Breast epithelium (tissue), 4 donors: ENCODE measurements around the gene CRB2. TPM values are rescaled to one million over a fixed set of nuclear protein-coding genes. Genes with fewer than 3 reads are reported as not detected.

Experiments used
- DNase-seq, 2 donors: peaks; one replicate each; pipeline ENCODE4 v3.0.0-alpha.2; 2019; ENCODE audit warnings: low spot score in 2 of 2
- H3K27ac ChIP-seq, 2 donors: fragments of 200-600 bp; sonication (generic) in 1 of 2; one replicate each; pipeline ENCODE4 v1.5.1; 2016 to 2019; ENCODE audit warnings: mild to moderate bottlenecking in 1 of 2
- H3K27me3 ChIP-seq, 2 donors: fragments of 200-600 bp; sonication (generic) in 1 of 2; one replicate each; pipeline versions ENCODE4 v1.5.1 to v1.6.0; 2017 to 2019; ENCODE audit warnings: control low read depth in 1 of 2, mild to moderate bottlenecking in 1 of 2
- H3K36me3 ChIP-seq: fragments of 200-600 bp; one replicate; pipeline ENCODE4 v1.5.1; 2019
- H3K4me1 ChIP-seq, 2 donors: fragments of 200-600 bp; sonication (generic); one replicate each; pipeline ENCODE4 v1.5.1; 2016 to 2019; ENCODE audit warnings: control low read depth in 1 of 2
- H3K4me3 ChIP-seq, 3 donors: fragments of 200-600 bp; sonication (generic); 1 replicate in 2 of 3; 2 replicates in 1 of 3; pipeline ENCODE4 v1.5.1; 2016 to 2019; ENCODE audit warnings: mild to moderate bottlenecking in 3 of 3, moderate library complexity in 2 of 3
- H3K9me3 ChIP-seq, 2 donors: fragments of 200-600 bp; sonication (generic) in 1 of 2; one replicate each; pipeline ENCODE4 v1.5.1; 2016 to 2019; ENCODE audit warnings: control low read depth in 1 of 2
- CTCF ChIP-seq, 3 donors: fragments of 450-650 bp; IDR thresholded peaks; one replicate each; pipeline ENCODE4 v1.5.1; 2016 to 2017; ENCODE audit warnings: antibody characterized with exemption in 3 of 3, mild to moderate bottlenecking in 3 of 3, moderate library complexity in 3 of 3
- POLR2A ChIP-seq: fragments of 450-650 bp; IDR thresholded peaks from one replicate; pipeline ENCODE4 v1.6.1; 2016; ENCODE audit warnings: antibody characterized with exemption, mild to moderate bottlenecking, moderate library complexity
- POLR2AphosphoS5 ChIP-seq, 3 donors: sonication (generic); formaldehyde crosslinking; IDR thresholded peaks; one replicate each; pipeline ENCODE4 v1.6.1; 2017; ENCODE audit warnings: antibody characterized with exemption in 3 of 3
- intact Hi-C: fragments of 100-400 bp; cut with DNase I; formaldehyde crosslinking; loops from one replicate; pipeline ENCODE4 v1.15.1; 2023; ENCODE audit warnings: low total_unique reads
- total RNA-seq, 3 donors: library from RNA; depleted of rRNA; stranded (reverse); fragments of >200 nt; gene quantifications; one replicate each; pipeline ENCODE4 v1.1.0, GENCODE V29; 2016

The CRB2 gene
- total RNA-seq, 3 donors from 2014 or later: under 0.01 to 2.3 TPM; not detected in 1

GRCh38 chr9:123335986-123336329 lies 20.0 kb upstream of the CRB2 start:
- no peak overlapping the region for H3K27ac ChIP-seq
- TF ChIP-seq CTCF (IDR thresholded peaks at IDR 0.05) (no peak), POLR2A (no peak), POLR2AphosphoS5 (IDR thresholded peaks at IDR 0.05) (no peak)
- no peaks in the 10 kb centered on the region for H3K9me3 ChIP-seq
- no peaks in the 10 kb centered on the region for H3K27me3 ChIP-seq
- no peak overlapping the region for H3K4me3 ChIP-seq
- no peaks in the 10 kb centered on the region for H3K36me3 ChIP-seq
- peaks cover 0 to 6% of the 10 kb centered on the region in 2 donors for H3K4me1 ChIP-seq
- intact Hi-C loops: no loop called here
- DNase-seq: no peak

- Histone ChIP-seq H3K27ac (no peak overlapping the region), H3K27me3 (no peaks in the 10 kb centered on the region), H3K36me3 (no peaks in the 10 kb centered on the region), H3K4me1 (peaks cover 0 to 6% of the 10 kb centered on the region in 2 donors), H3K4me3 (no peak overlapping the region), H3K9me3 (no peaks in the 10 kb centered on the region)
- no peak for DNase-seq
- intact Hi-C loops: no loop called here
- TF ChIP-seq POLR2AphosphoS5 (IDR thresholded peaks at IDR 0.05) (no peak), POLR2A (no peak), CTCF (IDR thresholded peaks at IDR 0.05) (no peak)
Observed at GRCh38 chr9:123336449-123336848, 19.5 kb upstream of the CRB2 start.

GRCh38 chr9:123336959-123337358 lies 19.0 kb upstream of the CRB2 start:
- Histone ChIP-seq H3K4me3 (no peak overlapping the region), H3K36me3 (no peaks in the 10 kb centered on the region), H3K27ac (no peak overlapping the region), H3K9me3 (no peaks in the 10 kb centered on the region), H3K27me3 (no peaks in the 10 kb centered on the region), H3K4me1 (peaks cover 0 to 6% of the 10 kb centered on the region in 2 donors)
- no peak for DNase-seq
- intact Hi-C loops: no loop called here
- TF ChIP-seq POLR2A (no peak), CTCF (IDR thresholded peaks at IDR 0.05) (no peak), POLR2AphosphoS5 (IDR thresholded peaks at IDR 0.05) (no peak)

- peaks cover 0 to 6% of the 10 kb centered on the region in 2 donors for H3K4me1 ChIP-seq
- TF ChIP-seq CTCF (IDR thresholded peaks at IDR 0.05) (no peak), POLR2AphosphoS5 (IDR thresholded peaks at IDR 0.05) (no peak), POLR2A (no peak)
- no peak for DNase-seq
- intact Hi-C loops: no loop called here
- H3K27me3 ChIP-seq: no peaks in the 10 kb centered on the region
- no peak overlapping the region for H3K4me3 ChIP-seq
- H3K27ac ChIP-seq: no peak overlapping the region
- no peaks in the 10 kb centered on the region for H3K36me3 ChIP-seq
- no peaks in the 10 kb centered on the region for H3K9me3 ChIP-seq
Observed at GRCh38 chr9:123337971-123338370, 18.0 kb upstream of the CRB2 start.

GRCh38 chr9:123338710-123339665 lies 17.0 kb upstream of the CRB2 start:
- no peaks in the 10 kb centered on the region for H3K36me3 ChIP-seq
- peak overlapping the region in 2 of 3 donors; percentile 23 to 35 for H3K4me3 ChIP-seq
- no peak overlapping the region for H3K27ac ChIP-seq
- intact Hi-C loops: no loop called here
- no peak for DNase-seq
- TF ChIP-seq POLR2AphosphoS5 (IDR thresholded peaks at IDR 0.05) (no peak), POLR2A (no peak), CTCF (IDR thresholded peaks at IDR 0.05) (no peak)
- no peaks in the 10 kb centered on the region for H3K27me3 ChIP-seq
- peaks cover 0 to 6% of the 10 kb centered on the region in 2 donors for H3K4me1 ChIP-seq
- no peaks in the 10 kb centered on the region for H3K9me3 ChIP-seq
